Caco-2 (cell line): ENCODE measurements around the gene PSORS1C1. TPM values are rescaled to one million over a fixed set of nuclear protein-coding genes. Genes with fewer than 3 reads are reported as not detected.

Experiments used
- BruUV-seq: library from RNA; stranded (reverse); fragments of 400-500 nt; replicated peaks from 2 replicates; lab custom pipeline; 2021; lab: Mats Ljungman, UMichigan
- CTCF ChIA-PET: fragments of 300-600 bp; sonication (Branson Sonifier 250); formaldehyde crosslinking; loops from one replicate; lab custom pipeline; 2022; ENCODE audit warnings: antibody characterized with exemption; lab: Charles Lee
- POLR2A ChIA-PET: fragments of 300-600 bp; sonication (Branson Sonifier 250); formaldehyde crosslinking; loops from one replicate; lab custom pipeline; 2022; ENCODE audit warnings: antibody characterized with exemption; lab: Charles Lee
- DNase-seq, 2 experiments: peaks; one replicate each; pipeline versions ENCODE4 v3.0.0 to v3.0.0-alpha.2; 2020 to 2022
- H3K27me3 ChIP-seq: replicated peaks from 2 replicates; pipeline ENCODE4 v1.6.0; 2011; ENCODE audit warnings: low read length; ENCODE audit not compliant: control insufficient read depth, insufficient read depth
- H3K36me3 ChIP-seq: 2 replicates; pipeline ENCODE4 v1.5.1; 2011; ENCODE audit warnings: low read length; ENCODE audit not compliant: control insufficient read depth, insufficient read depth
- H3K4me1 ChIP-seq: fragments of 250-450 bp; sonication (Bioruptor Pico); 2 replicates; pipeline ENCODE4 v1.5.1; 2020; ENCODE audit warnings: mild to moderate bottlenecking
- H3K4me3 ChIP-seq: 2 replicates; pipeline ENCODE4 v1.5.1; 2011; ENCODE audit warnings: low read depth, mild to moderate bottlenecking, control low read depth, low read length
- H3K9me3 ChIP-seq: fragments of 250-450 bp; sonication (Bioruptor Pico); 2 replicates; pipeline ENCODE4 v1.5.1; 2020; ENCODE audit warnings: mild to moderate bottlenecking, moderate library complexity
- H3K27ac Mint-ChIP-seq: one replicate; pipeline ENCODE4 v1.8.0; 2022; ENCODE audit warnings: mixed read lengths; ENCODE audit not compliant: unreplicated experiment
- H3K27me3 Mint-ChIP-seq: one replicate; pipeline ENCODE4 v1.8.0; 2022; ENCODE audit warnings: mixed read lengths; ENCODE audit not compliant: insufficient read depth, unreplicated experiment
- H3K36me3 Mint-ChIP-seq: one replicate; pipeline ENCODE4 v1.8.0; 2022; ENCODE audit warnings: mild to moderate bottlenecking, mixed read lengths; ENCODE audit not compliant: insufficient read depth, unreplicated experiment
- H3K4me1 Mint-ChIP-seq: one replicate; pipeline ENCODE4 v1.8.0; 2022; ENCODE audit warnings: low read depth, mixed read lengths; ENCODE audit not compliant: unreplicated experiment
- H3K4me3 Mint-ChIP-seq: one replicate; pipeline ENCODE4 v1.8.0; 2022; ENCODE audit warnings: mild to moderate bottlenecking, moderate library complexity, mixed read lengths; ENCODE audit not compliant: unreplicated experiment
- H3K9me3 Mint-ChIP-seq: one replicate; pipeline ENCODE4 v1.8.0; 2022; ENCODE audit warnings: mixed read lengths; ENCODE audit not compliant: unreplicated experiment
- CTCF ChIP-seq, 2 experiments: fragments of 200-600 bp in 1 of 2; IDR thresholded peaks; 1 replicate in 1 of 2; 2 replicates in 1 of 2; pipeline versions ENCODE4 v1.5.1 to v1.8.0; 2011 to 2022; ENCODE audit warnings: antibody characterized with exemption in 1 of 2, control low read depth in 1 of 2, inconsistent platforms in 1 of 2, low read depth in 1 of 2, low read length in 1 of 2, mild to moderate bottlenecking in 1 of 2, moderate library complexity in 1 of 2; ENCODE audit not compliant: insufficient read depth in 1 of 2, severe bottlenecking in 1 of 2, unreplicated experiment in 1 of 2
- intact Hi-C: fragments of 100-400 bp; cut with micrococcal nuclease; formaldehyde crosslinking; loops from one replicate; pipeline ENCODE4 v1.10.0; 2022; ENCODE audit not compliant: unreplicated experiment
- total RNA-seq: library from RNA; stranded (reverse); gene quantifications from 2 replicates; pipeline ENCODE4 v1.2.3, GENCODE V29; 2022

Gene PSORS1C1
- total RNA-seq, 1 experiment from 2014 or later, result 0.75 TPM

- Histone ChIP-seq H3K27me3 (no peaks in the 10 kb centered on the region), H3K4me1 (no peaks in the 10 kb centered on the region), H3K9me3 (no peaks in the 10 kb centered on the region), H3K4me3 (no peak overlapping the region), H3K36me3 (no peaks in the 10 kb centered on the region)
- Mint-ChIP-seq H3K27me3 (peaks cover 6% of the 10 kb centered on the region), H3K36me3 (peaks cover 5% of the 10 kb centered on the region), H3K27ac (no peak overlapping the region), H3K9me3 (no peaks in the 10 kb centered on the region), H3K4me1 (peaks cover 4% of the 10 kb centered on the region), H3K4me3 (no peak overlapping the region)
- BruUV-seq, result no TSS peak
- TF ChIP-seq CTCF (IDR thresholded peaks at IDR 0.05; ENCODE audit: insufficient read depth in 1 of 2, low read depth in 1 of 2, low read length in 1 of 2, severe bottlenecking in 1 of 2, unreplicated experiment in 1 of 2), result no peak
- no peak for DNase-seq
- POLR2A ChIA-PET, result no interaction called here
- CTCF ChIA-PET, result interaction anchor here (0.6 to 1.1 kb wide), 2 partner anchors 216 to 487 kb away, joined by 4 to 7 read pairs; no protein-coding TSS in a partner anchor
- intact Hi-C loops, result no loop called here
These were observed 17.0 kb downstream of the PSORS1C1 start for GRCh38 chr6:31131595-31131994.

GRCh38 chr6:31132806-31133205, 18.2 kb downstream of the PSORS1C1 start:
- BruUV-seq, result no TSS peak
- Mint-ChIP-seq H3K27ac (no peak overlapping the region), H3K4me3 (no peak overlapping the region), H3K36me3 (peaks cover 4% of the 10 kb centered on the region), H3K4me1 (peaks cover 6% of the 10 kb centered on the region), H3K27me3 (peaks cover 6% of the 10 kb centered on the region), H3K9me3 (no peaks in the 10 kb centered on the region)
- 0 out of 2 replicates have a peak, but pooled peaks cover 2% of the 10 kb centered on the region for H3K4me1 ChIP-seq
- intact Hi-C loops, result no loop called here
- TF ChIP-seq CTCF (IDR thresholded peaks at IDR 0.05; ENCODE audit: insufficient read depth in 1 of 2, low read depth in 1 of 2, low read length in 1 of 2, severe bottlenecking in 1 of 2, unreplicated experiment in 1 of 2), result no peak
- no peaks in the 10 kb centered on the region for H3K27me3 ChIP-seq
- no peaks in the 10 kb centered on the region for H3K9me3 ChIP-seq
- ChIA-PET CTCF (no interaction called here), POLR2A (no interaction called here)
- H3K36me3 ChIP-seq, result no peaks in the 10 kb centered on the region
- no peak overlapping the region for H3K4me3 ChIP-seq
- no peak for DNase-seq

- H3K9me3 ChIP-seq, result no peaks in the 10 kb centered on the region
- no peaks in the 10 kb centered on the region for H3K27me3 ChIP-seq
- Mint-ChIP-seq H3K4me3 (no peak overlapping the region), H3K4me1 (peaks cover 13% of the 10 kb centered on the region), H3K27me3 (no peaks in the 10 kb centered on the region), H3K9me3 (no peaks in the 10 kb centered on the region), H3K36me3 (no peaks in the 10 kb centered on the region), H3K27ac (no peak overlapping the region)
- no peak for TF ChIP-seq CTCF (IDR thresholded peaks at IDR 0.05; ENCODE audit: insufficient read depth in 1 of 2, low read depth in 1 of 2, low read length in 1 of 2, severe bottlenecking in 1 of 2, unreplicated experiment in 1 of 2)
- ChIA-PET POLR2A (no interaction called here), CTCF (interaction anchor here (2.1 kb wide), 1 partner anchor 57 kb away, joined by 5 read pairs; no protein-coding TSS in a partner anchor)
- H3K4me3 ChIP-seq, result no peak overlapping the region
- DNase-seq, result no peak
- H3K36me3 ChIP-seq, result no peaks in the 10 kb centered on the region
- intact Hi-C loops, result loop anchor here (2.0 kb wide), 1 partner anchor 231 kb away; no protein-coding TSS in a partner anchor
- no TSS peak for BruUV-seq
- H3K4me1 ChIP-seq, result 0 out of 2 replicates have a peak, but pooled peaks cover 3% of the 10 kb centered on the region
These were observed 21.1 kb downstream of the PSORS1C1 start for GRCh38 chr6:31135710-31136109.
